ENCODE measurements around the gene DESI2.

DESI2 gene

GRCh38 chr1:244639561-244639960 is 13.4 kb upstream of the DESI2 start:
- Histone ChIP-seq H3K9ac (ENCODE audit: low read depth, low read length) (no peak overlapping the region), H3K36me3 (ENCODE audit: insufficient read depth, low read length) (no peaks in the 10 kb centered on the region), H3K27me3 (ENCODE audit: insufficient read depth, low read length) (no peaks in the 10 kb centered on the region), H3K9me3 (ENCODE audit: insufficient read depth, low read depth, low read length) (peaks cover 8% of the 10 kb centered on the region; the same call in 1 of the 2 replicates), H3K27ac (ENCODE audit: low read depth, low read length) (no peak overlapping the region), H3K4me1 (ENCODE audit: insufficient read depth, low read length) (no peaks in the 10 kb centered on the region), H3K4me3 (ENCODE audit: low read length) (no peak overlapping the region)

GRCh38 chr1:244640917-244641316 is 12.0 kb upstream of the DESI2 start:
- Histone ChIP-seq H3K27me3 (ENCODE audit: insufficient read depth, low read length) (no peaks in the 10 kb centered on the region), H3K4me1 (ENCODE audit: insufficient read depth, low read length) (no peaks in the 10 kb centered on the region), H3K9ac (ENCODE audit: low read depth, low read length) (no peak overlapping the region), H3K27ac (ENCODE audit: low read depth, low read length) (no peak overlapping the region), H3K9me3 (ENCODE audit: insufficient read depth, low read depth, low read length) (peaks cover 8% of the 10 kb centered on the region; the same call in 1 of the 2 replicates), H3K36me3 (ENCODE audit: insufficient read depth, low read length) (no peaks in the 10 kb centered on the region), H3K4me3 (ENCODE audit: low read length) (no peak overlapping the region)
- WGBS = 93% methylated on average over 6 of the region's 6 CpGs

- Histone ChIP-seq H3K9ac (ENCODE audit: low read depth, low read length) (no peak overlapping the region), H3K4me3 (ENCODE audit: low read length) (no peak overlapping the region), H3K4me1 (ENCODE audit: insufficient read depth, low read length) (no peaks in the 10 kb centered on the region), H3K36me3 (ENCODE audit: insufficient read depth, low read length) (no peaks in the 10 kb centered on the region), H3K9me3 (ENCODE audit: insufficient read depth, low read depth, low read length) (peaks cover 8% of the 10 kb centered on the region; the same call in 1 of the 2 replicates), H3K27ac (ENCODE audit: low read depth, low read length) (no peak overlapping the region), H3K27me3 (ENCODE audit: insufficient read depth, low read length) (no peaks in the 10 kb centered on the region)
- WGBS = 93% methylated on average over 16 of the region's 16 CpGs
These were observed 10.4 kb upstream of the DESI2 start for GRCh38 chr1:244642526-244642925.

GRCh38 chr1:244642988-244643387 is 9.9 kb upstream of the DESI2 start:
- no peaks in the 10 kb centered on the region for H3K36me3 ChIP-seq (ENCODE audit: insufficient read depth, low read length)
- H3K27ac ChIP-seq (ENCODE audit: low read depth, low read length) = no peak overlapping the region
- no peak overlapping the region for H3K9ac ChIP-seq (ENCODE audit: low read depth, low read length)
- no peak overlapping the region for H3K4me3 ChIP-seq (ENCODE audit: low read length)
- H3K4me1 ChIP-seq (ENCODE audit: insufficient read depth, low read length) = peaks cover 1% of the 10 kb centered on the region; the same call in 1 of the 2 replicates
- 93% methylated on average over 14 of the region's 14 CpGs for WGBS
- peaks cover 8% of the 10 kb centered on the region; the same call in 1 of the 2 replicates for H3K9me3 ChIP-seq (ENCODE audit: insufficient read depth, low read depth, low read length)
- no peaks in the 10 kb centered on the region for H3K27me3 ChIP-seq (ENCODE audit: insufficient read depth, low read length)

GRCh38 chr1:244645414-244645813 is 7.5 kb upstream of the DESI2 start:
- H3K4me1 ChIP-seq (ENCODE audit: insufficient read depth, low read length) = peaks cover 3% of the 10 kb centered on the region; the same call in 1 of the 2 replicates
- H3K9ac ChIP-seq (ENCODE audit: low read depth, low read length) = no peak overlapping the region
- H3K36me3 ChIP-seq (ENCODE audit: insufficient read depth, low read length) = no peaks in the 10 kb centered on the region
- no peak overlapping the region for H3K4me3 ChIP-seq (ENCODE audit: low read length)
- H3K9me3 ChIP-seq (ENCODE audit: insufficient read depth, low read depth, low read length) = peaks cover 8% of the 10 kb centered on the region; the same call in 1 of the 2 replicates
- no peak overlapping the region for H3K27ac ChIP-seq (ENCODE audit: low read depth, low read length)
- 92% methylated on average over 5 of the region's 6 CpGs for WGBS
- H3K27me3 ChIP-seq (ENCODE audit: insufficient read depth, low read length) = no peaks in the 10 kb centered on the region

- WGBS = 75% methylated on average over 5 of the region's 6 CpGs
- Histone ChIP-seq H3K4me3 (ENCODE audit: low read length) (no peak overlapping the region), H3K27me3 (ENCODE audit: insufficient read depth, low read length) (no peaks in the 10 kb centered on the region), H3K9ac (ENCODE audit: low read depth, low read length) (no peak overlapping the region), H3K9me3 (ENCODE audit: insufficient read depth, low read depth, low read length) (peaks cover 8% of the 10 kb centered on the region; the same call in 1 of the 2 replicates), H3K27ac (ENCODE audit: low read depth, low read length) (no peak overlapping the region), H3K4me1 (ENCODE audit: insufficient read depth, low read length) (peaks cover 5% of the 10 kb centered on the region; the same call in 1 of the 2 replicates), H3K36me3 (ENCODE audit: insufficient read depth, low read length) (no peaks in the 10 kb centered on the region)
These were observed 7.0 kb upstream of the DESI2 start for GRCh38 chr1:244645890-244646289.

GRCh38 chr1:244647819-244648218 is 5.1 kb upstream of the DESI2 start:
- peaks cover 8% of the 10 kb centered on the region; the same call in 1 of the 2 replicates for H3K9me3 ChIP-seq (ENCODE audit: insufficient read depth, low read depth, low read length)
- H3K4me1 ChIP-seq (ENCODE audit: insufficient read depth, low read length) = peaks cover 18% of the 10 kb centered on the region
- H3K36me3 ChIP-seq (ENCODE audit: insufficient read depth, low read length) = no peaks in the 10 kb centered on the region
- H3K9ac ChIP-seq (ENCODE audit: low read depth, low read length) = no peak overlapping the region
- no peak overlapping the region for H3K4me3 ChIP-seq (ENCODE audit: low read length)
- 93% methylated on average over 6 of the region's 6 CpGs for WGBS
- no peaks in the 10 kb centered on the region for H3K27me3 ChIP-seq (ENCODE audit: insufficient read depth, low read length)
- no peak overlapping the region for H3K27ac ChIP-seq (ENCODE audit: low read depth, low read length)

GRCh38 chr1:244651956-244652622 is 837 bp upstream of the DESI2 start:
- peak overlapping the region; percentile 87 for H3K27ac ChIP-seq (ENCODE audit: low read depth, low read length)
- H3K9me3 ChIP-seq (ENCODE audit: insufficient read depth, low read depth, low read length) = no peaks in the 10 kb centered on the region
- WGBS = 18% methylated on average over 15 of the region's 15 CpGs
- H3K4me3 ChIP-seq (ENCODE audit: low read length) = peak overlapping the region; percentile 76
- H3K36me3 ChIP-seq (ENCODE audit: insufficient read depth, low read length) = peaks cover 3% of the 10 kb centered on the region
- peaks cover 39% of the 10 kb centered on the region for H3K4me1 ChIP-seq (ENCODE audit: insufficient read depth, low read length)
- peak overlapping the region; percentile 63 for H3K9ac ChIP-seq (ENCODE audit: low read depth, low read length)
- no peaks in the 10 kb centered on the region for H3K27me3 ChIP-seq (ENCODE audit: insufficient read depth, low read length)

- Histone ChIP-seq H3K27me3 (ENCODE audit: insufficient read depth, low read length) (no peaks in the 10 kb centered on the region), H3K4me1 (ENCODE audit: insufficient read depth, low read length) (peaks cover 42% of the 10 kb centered on the region), H3K27ac (ENCODE audit: low read depth, low read length) (peak overlapping the region; percentile 91), H3K4me3 (ENCODE audit: low read length) (peak overlapping the region; percentile 76), H3K9me3 (ENCODE audit: insufficient read depth, low read depth, low read length) (no peaks in the 10 kb centered on the region), H3K36me3 (ENCODE audit: insufficient read depth, low read length) (peaks cover 17% of the 10 kb centered on the region), H3K9ac (ENCODE audit: low read depth, low read length) (peak overlapping the region; percentile 90)
- WGBS = under 1% methylated on average over 34 of the region's 34 CpGs
These were observed 647 bp downstream of the DESI2 start for GRCh38 chr1:244653439-244654107.

GRCh38 chr1:244654108-244655038 is 1.4 kb downstream of the DESI2 start:
- WGBS = 18% methylated on average over 8 of the region's 8 CpGs

More at GRCh38 chr1:244654108-244655038, 1.4 kb downstream of the DESI2 start:
- H3K27ac ChIP-seq (ENCODE audit: low read depth, low read length) = peak overlapping the region; percentile 91; the same call in 1 of the 2 replicates
- H3K27me3 ChIP-seq (ENCODE audit: insufficient read depth, low read length) = no peaks in the 10 kb centered on the region
- H3K4me1 ChIP-seq (ENCODE audit: insufficient read depth, low read length) = peaks cover 42% of the 10 kb centered on the region
- peak overlapping the region; percentile 90 for H3K9ac ChIP-seq (ENCODE audit: low read depth, low read length)
- peaks cover 19% of the 10 kb centered on the region for H3K36me3 ChIP-seq (ENCODE audit: insufficient read depth, low read length)
- H3K9me3 ChIP-seq (ENCODE audit: insufficient read depth, low read depth, low read length) = no peaks in the 10 kb centered on the region
- peak overlapping the region; percentile 76 for H3K4me3 ChIP-seq (ENCODE audit: low read length)
